D341Med (cell line): ENCODE measurements around the gene MS4A6E.
A peak's percentile ranks its signal among the peaks of the same experiment; 100 is the strongest.
"Not testable (repeated sequence)": the region's sequence is repeated elsewhere in the genome, so short reads cannot be mapped to it uniquely, and the experiment has no call there.

Source experiments
- DNase-seq: peaks from one replicate; pipeline ENCODE4 v3.0.0; 2012; ENCODE audit warnings: low spot score

The MS4A6E gene, protein sequence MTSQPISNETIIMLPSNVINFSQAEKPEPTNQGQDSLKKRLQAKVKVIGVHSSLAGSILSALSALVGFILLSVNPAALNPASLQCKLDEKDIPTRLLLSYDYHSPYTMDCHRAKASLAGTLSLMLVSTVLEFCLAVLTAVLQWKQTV

DNA sequence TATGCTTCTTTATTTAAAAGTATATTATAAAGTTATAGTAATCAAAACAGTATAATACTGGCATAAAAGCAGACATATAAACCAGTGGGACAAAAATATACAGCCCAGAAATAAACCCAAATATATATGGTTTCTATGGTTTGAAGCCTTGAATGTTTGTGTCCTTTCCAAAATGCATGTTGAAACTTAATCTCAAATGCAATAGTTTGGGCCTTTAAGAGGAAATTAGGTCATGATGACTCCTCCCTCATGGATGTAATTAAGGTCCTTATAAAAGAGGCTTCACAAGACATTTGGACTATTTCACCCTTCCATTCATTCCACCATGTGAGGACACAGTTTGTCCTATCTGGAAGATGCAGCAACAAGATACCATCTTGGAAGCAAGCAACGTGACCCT lies at the start of gene MS4A6E:
TSS of gene MS4A6E (plus strand) at position 301 of the 400 bp plus-strand sequence. CDS start 7,641 bp downstream, outside the sequence.
- no peak for DNase-seq

DNA sequence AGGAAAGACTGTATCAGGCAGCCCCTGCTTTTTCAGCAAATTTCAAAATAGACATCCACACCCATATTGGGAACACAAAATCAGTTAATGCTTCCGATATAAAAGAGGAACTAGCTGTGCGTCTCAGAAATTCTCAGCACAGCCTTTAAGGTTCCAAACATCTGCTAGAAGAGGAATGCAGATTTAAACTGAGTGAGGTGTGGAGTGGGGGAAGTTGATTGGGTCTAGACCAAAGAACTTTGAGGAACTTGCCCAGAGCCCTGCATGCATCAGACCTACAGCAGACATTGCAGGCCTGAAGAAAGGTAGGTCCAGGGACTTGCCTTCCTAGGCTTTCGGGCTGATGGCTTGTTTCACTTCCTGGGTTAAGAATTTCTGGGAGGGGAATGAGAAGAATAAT lies 46.6 kb upstream of the MS4A6E start, which contains the start of gene MS4A4A:
TSS of gene MS4A4A (plus strand) at position 255 of the 400 bp plus-strand sequence. CDS start at position 265, 10 bp downstream.
- no peak for DNase-seq

DNA sequence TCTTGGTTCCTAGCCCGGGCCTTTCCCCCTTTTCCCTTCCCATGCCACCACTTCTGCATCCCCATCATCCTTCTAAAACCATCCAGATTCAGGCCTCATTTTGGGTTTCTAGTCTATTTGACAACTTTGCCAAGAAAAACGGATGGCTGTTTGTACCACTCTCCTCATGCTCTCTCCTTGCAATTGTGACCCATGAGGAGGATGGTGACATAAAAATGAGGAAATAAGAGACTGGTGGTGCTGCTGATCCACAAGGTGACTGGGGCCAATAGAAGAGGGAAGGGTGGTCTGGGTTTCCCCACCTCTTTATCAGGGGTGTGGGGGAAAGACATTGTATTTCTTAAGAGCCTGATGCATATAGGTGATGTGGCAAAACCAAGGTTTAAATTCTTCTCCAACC lies 45.6 kb upstream of the MS4A6E start:
- no peak for DNase-seq

DNA sequence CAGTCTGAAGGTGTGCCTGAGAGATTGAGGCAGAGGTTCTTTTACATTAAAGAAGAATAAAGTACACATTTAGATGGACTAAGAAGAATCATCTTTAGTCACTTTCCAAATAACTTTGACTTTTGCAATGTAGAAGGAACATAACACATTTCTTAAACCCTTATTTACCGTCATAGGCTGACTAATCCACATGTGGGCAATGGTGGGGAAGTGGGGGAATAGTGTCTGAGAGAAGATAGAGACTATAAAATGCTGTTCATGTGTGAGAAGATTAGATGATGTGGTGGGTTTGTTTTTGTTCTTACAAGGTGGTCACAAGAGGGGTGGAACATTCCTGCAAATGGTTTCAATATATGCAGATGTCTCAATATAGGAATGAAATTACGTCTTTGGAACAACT lies 44.8 kb upstream of the MS4A6E start:
- DNase-seq: no peak

DNA sequence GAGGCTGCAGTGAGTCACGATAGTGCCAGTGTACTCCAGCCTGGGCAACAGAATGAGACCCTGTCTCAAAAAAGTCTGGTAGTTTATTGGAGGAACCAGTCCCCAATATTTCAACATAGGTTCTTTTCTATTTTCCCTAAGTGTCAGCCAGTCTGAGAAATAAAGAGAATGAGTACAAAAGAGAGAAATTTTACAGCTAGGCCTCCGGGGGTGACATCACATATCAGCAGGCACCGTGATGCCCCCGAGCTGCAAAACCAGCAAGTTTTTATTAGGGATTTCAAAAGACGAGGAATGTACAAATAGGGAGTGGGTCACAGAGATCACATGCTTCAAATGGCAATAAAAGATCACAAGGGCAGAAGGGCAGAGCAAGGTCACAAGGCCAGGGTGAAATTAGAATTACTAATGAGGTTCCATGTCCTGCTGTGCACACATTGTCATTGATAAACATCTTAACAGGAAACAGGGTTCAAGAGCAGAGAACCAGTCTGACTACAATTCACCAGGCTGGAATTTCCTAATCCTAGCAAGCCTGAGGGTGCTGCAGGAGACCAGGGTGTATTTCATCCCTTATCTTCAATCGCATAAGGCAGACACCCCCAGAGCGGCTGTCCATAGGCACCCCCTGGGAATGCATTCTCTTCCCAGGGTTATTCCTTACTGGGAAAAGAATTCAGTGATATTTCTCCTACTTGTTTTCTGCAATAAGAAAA lies 41.5 kb upstream of the MS4A6E start:
- not testable (repeated sequence) for DNase-seq

DNA sequence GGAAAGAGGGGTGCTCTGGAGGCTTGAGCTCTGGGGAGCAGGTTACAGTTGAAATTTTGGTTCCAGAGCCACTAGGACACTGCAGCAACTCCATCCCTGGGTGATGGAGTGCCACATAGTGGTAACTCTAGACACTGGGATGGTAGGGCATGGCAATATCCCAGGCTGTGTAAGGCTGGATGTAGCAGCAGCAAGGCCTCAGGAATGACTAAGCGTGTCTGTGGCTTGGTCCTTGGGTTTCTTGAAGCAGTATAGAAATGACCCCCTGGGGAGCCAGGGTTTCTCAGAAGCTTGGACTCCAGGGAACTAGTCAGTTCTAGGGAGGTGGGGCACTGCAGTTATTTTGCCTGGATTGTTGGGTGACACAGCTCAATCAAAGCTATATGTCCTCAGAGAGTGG lies 38.5 kb upstream of the MS4A6E start:
- DNase-seq: no peak

DNA sequence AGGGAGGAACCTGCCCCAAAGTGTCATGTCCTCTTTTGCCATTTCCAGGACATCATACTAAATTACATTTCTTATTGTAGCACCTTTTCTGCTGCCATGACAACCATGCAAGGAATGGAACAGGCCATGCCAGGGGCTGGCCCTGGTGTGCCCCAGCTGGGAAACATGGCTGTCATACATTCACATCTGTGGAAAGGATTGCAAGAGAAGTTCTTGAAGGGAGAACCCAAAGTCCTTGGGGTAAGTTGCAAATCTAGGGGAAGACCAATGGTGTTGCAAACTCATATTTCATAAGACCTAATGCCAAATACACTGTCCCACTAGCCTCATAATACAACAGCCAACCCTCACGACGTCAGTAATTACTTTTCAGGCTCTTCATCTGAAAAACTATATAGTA lies 34.9 kb upstream of the MS4A6E start:
- DNase-seq: no peak

DNA sequence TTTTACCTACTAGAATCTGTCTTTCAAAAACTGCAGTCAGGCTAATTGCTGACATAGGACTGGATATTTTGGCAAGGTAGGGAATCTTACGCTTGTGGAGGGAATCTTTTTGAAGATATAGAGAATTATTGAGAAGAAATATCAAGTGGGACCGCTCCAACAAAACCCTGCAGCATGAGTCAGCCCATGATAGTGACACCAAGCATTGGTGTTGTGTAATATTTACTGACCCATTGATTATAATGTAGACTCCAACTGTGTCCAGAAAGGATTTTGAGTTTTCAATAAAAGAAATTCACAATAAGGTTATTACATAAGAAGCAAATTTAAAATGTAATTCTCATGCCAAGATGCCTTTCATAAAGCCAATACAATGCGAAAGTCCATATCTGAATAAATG lies 25.9 kb upstream of the MS4A6E start:
- DNase-seq: no peak

DNA sequence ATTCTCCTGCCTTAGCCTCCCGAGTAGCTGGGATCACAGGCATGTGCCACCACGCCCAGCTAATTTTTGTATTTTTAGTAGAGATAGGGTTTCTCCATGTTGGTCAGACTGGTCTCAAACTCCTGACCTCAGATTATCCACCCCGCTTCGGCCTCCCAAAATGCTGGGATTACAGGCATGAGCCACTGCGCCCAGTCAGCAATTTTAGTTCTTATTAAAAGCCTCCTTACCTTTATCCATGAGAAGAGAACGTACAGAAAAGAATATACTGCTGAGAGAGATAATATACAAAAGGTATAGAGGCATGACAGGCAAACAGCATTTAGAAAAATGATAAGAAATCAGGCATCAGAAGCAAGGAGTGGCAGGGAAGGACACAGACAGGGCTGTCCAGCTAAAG lies 25.2 kb upstream of the MS4A6E start:
- DNase-seq: not testable (repeated sequence)

DNA sequence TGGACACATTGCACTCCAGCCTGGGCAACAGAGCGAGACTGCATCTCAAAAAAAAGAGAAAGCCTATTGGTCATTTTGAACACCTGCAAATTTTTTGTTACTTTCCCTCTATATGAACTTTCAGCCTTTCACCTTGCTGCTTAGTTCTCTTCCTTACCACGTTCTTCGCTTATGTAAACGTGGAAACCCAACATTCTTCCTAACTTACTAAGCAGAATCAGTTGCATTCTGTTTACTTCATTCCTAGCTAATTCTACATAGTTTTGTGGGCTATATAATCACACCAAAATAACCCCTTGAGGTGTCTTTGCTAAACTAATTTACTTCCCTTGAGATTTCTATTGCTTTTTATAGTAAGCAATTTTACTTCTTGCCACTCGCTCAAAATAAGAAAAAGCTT lies 23.4 kb upstream of the MS4A6E start:
- no peak for DNase-seq

DNA sequence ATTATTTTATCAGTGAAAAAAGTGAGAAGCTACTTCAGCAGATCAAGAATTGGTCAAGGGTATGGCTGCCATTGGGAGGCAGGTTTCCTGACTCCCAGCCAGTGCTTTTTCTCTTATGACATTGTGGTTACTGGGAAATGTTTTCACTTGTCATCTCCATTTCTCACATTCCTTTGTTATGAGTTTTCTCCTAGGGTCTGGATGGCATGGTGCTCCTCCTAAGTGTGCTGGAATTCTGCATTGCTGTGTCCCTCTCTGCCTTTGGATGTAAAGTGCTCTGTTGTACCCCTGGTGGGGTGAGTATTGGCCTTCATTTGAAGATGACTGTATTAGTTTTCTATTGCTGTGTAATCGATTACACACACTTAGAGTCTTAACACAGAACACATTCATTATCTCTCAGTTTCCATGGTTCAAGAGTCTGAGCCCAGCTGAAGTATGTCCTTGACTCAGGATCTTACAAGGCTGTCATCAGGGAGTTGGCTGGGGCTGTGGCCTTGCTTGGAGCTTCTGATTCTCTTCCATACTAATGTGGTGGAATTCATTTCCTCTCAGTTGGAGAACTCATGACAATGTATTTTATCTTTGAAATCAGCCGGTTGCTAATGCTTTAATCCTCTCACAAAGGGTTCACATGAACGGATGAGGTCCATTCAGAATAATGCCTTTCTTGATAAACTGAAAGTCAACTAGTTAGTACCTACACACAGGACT lies 21.0 kb upstream of the MS4A6E start:
- no peak for DNase-seq

DNA sequence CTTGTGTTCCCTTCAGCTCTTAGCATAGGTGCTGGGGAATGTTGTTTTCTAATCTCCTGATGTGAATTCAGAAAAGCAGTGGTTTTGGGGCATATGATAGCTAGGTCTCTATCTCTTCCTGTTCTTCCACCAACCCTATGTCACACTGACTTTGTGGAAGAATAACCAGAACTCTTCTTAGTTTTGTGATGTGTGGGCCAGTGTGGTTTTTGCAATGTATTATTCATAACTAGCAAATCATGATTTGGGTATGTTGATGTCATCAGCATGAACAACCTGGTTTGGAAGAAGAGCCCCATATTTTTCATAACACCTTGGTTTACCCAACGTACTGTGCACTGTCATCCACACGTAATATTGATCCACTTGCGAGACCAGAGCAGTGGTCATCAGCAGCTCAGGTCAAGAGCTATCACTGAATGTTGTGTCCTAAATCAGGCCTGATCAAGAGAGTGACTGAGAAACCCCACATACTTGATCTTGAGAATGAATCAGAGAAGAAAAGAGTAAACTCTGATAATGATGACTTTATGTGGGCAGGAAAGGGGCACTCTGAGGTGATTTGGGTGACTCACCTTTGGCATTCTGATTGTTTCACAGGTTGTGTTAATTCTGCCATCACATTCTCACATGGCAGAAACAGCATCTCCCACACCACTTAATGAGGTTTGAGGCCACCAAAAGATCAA lies 19.4 kb upstream of the MS4A6E start:
- no peak for DNase-seq

DNA sequence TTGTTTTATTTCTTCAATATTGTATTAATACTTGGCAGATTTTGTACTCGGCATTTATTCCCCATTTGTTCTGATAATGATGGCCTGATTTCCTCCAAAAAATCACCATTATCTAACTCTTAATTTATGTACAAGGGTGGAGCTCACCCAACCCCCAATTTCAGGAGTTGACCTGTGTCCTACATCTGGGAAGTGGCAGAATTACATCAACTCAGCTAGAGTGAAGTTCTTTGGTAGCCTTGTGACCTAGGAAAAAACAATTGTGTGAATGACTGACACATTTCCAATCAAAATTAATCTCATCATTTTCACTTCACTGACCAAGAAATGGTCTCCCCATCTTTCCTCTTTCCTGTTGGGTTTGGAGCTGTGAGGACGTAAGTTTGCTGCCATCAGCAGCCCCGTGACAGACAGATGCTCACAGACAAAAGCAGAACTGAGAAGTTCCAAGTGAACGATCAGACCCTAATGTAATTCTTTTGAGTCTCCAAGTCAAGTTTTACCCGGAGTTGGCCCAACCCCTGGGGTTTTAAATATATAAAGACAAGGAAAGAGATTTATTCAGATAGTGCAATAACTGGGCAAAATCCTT lies 16.6 kb upstream of the MS4A6E start:
- no peak for DNase-seq

DNA sequence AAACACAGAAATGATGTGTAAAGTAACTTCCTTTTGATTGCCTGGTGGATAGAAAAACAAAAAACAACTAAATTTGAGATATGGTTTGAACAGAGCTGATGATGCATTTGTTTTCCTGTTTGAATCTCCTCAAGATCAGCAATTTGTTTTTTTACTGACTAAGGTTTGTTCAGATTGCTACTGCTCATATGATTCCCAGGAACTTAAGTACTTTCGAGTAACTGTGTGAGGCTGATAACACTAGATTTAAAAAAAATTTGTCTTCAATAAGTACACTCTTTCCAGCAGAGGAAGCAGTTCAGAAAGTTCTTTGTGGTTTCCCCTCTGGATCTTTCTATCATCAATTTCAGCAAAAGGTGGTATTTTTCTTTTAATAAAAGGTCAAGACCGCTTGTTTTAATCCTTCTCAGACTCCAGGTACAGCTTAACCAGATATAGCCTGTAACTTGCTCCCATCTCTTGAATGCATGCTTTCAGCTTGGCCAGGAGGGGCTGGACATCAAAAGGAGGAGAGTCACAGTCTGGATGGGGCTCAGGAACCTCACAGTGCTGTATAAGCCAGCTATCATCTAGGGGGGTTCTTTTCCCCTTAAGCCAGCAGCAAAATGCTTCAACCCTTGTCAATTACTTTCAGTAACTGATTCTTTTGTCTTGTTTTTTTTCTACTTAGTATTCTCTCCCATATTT lies 12.3 kb upstream of the MS4A6E start:
- no peak for DNase-seq

DNA sequence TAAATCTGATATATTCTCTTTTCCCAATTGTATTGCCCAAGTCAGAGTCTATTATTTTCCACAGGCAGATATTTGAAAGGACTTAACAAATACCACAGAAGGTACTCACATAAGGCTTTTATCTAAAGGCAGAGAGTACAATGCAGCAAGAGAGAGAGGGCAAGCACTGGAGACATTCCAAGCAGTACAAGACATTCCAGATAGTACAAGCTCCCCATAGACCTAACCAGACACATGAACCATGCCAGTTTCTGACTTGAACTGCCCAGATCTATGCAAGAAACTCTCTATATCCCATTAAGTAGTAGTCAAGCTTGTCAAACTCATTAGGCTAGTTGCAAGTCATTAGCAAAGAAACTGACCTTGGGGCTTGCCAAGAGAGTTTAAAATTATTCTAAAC lies 11.2 kb upstream of the MS4A6E start:
- no peak for DNase-seq

DNA sequence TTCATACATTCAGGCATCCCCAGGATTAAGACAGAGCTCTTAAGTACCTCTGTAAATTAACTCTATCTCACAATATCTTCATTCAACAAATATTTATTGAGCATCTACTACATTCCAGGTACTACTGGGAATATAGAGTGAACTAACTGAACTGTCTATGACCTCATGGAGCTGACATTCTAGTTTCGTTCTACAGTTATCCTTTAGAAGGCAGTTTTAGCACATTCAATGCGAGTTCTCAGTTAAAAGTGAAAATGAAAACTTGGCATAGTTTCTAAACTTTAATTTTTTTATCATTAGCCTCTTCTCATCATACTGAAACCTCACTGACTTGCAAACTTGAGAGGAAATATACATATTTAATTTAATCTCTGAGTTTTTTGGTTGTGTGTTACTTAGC lies 10.7 kb upstream of the MS4A6E start:
- no peak for DNase-seq

DNA sequence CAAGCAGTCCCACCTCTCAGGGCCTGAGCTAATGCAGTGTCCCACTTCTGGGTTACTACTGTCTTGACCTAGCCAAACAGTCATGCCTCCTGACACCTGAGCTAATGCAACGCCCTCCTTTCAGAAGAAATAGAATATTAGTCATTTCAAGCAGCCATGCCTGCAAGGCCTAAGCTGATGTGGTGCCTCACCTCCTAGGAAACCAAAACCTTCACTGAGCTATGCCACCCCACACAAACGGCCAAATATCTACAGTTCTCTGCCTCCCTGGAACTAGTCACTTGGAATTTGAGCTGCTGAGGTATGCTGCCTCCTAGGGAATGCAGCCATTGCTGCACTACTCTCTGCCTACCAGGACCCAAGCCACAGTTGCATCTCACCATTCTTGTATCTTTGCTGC lies 8.3 kb upstream of the MS4A6E start:
- no peak for DNase-seq

DNA sequence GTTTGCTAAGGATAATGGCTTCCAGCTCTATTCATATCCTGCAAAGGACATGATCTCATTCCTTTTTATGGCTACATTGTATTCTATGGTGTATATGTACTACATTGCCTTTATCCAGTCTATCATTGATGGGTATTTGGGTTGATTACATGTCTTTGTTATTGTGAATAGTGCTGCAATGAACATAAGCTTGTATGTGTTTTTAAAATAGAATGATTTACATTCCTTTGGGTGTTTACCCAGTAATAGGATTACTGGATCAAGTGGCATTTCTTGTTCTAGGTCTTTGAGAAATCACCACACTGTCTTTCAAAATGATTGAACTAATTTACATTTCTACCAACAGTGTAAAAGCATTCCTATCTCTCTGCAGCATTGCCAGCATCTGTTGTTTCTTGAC lies 6.0 kb upstream of the MS4A6E start:
- DNase-seq: no peak

DNA sequence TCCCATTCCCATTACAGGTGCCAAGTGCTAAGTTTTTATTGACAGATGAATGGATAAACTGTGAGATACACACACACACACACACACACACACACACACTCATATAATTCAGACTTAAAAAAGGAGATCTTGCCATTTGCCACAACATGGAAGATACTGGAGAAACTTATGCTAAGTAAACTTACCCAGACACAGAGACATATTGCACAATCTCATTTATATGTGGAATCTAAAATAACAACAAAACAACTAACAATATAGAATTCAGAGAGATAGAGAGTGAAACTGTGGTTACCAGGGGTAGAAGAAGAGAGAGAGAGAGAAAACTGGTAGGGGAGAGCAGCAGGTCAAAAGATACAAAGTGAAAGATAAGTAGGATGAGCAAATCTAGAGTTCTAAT lies 1.4 kb downstream of the MS4A6E start:
- DNase-seq: no peak

DNA sequence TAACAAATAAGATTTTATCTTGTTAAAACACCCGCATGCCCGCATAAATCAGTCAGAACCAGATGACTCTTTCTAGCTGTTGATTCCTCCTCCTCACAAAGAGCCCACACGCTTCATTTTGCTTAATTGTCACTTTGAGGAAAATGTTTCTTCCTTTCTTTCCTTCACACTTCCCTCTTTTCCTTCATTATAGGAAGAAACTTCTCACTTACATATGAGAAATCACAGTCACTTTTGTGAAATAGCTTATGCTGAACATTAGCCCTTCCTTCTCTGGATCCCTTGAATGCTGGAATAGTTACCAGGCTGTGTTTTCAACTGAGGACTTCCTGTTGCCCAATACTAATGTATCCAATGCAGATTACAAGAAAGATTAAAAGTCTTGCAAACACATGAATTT lies 5.8 kb downstream of the MS4A6E start:
- no peak for DNase-seq

DNA sequence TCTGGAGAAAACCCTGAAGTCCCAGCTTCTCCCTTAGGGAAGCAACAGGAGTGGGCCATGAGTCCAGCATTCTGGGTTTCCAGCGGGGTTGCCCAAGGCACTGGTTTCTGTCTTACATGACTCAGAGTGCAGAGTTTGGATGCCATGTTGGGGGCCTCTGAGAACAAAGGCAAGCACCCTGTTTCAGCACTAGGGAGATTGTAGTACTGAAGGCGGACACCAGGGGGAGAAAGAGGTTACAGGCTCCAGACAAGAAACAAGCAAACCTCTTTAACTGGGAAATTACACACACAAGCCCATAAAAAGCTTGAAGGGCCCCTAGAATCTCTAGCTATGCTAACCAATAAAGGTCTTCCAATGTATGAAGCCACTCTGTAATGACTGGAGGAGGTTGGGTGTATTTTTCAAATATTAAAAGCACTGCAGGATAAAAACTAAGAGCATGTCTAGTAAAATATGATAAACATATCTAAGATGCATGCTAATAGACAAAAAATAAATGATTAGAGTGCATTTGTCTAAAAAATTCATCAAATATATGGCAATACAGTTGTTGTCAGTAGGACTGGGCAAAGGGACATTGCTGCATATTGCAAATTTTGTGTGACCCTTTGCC lies 7.1 kb downstream of the MS4A6E start:
- DNase-seq: peak; percentile 71
